ENCODE results near the gene LCN9.

LCN9 gene

DNA sequence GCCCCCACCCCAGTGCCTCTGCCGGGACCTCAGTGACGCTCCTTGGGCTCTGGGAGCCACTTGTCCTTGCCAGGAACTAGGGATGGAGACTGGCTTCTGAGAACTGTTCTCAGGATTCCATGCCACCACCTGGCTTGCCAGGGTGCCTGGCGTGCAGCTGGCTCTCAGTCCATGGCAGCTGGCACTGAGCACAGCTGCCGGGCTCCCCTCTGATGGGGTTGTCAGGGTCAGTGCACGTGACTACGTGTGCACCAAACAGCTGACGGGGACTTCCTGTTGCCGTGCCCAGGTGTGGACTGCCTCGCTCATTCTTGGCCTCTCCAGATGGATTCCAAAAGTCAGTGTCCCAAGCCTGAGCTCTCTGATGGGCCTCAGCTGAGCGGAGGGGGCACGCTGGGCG lies 48.3 kb downstream of the LCN9 start:
- no peaks in the 10 kb centered on the region for H4K20me1 ChIP-seq (ENCODE audit: insufficient read depth, low read length)
- H3K9me2 ChIP-seq (replicated peaks; ENCODE audit: insufficient read depth, low read length) = no peaks in the 10 kb centered on the region

DNA sequence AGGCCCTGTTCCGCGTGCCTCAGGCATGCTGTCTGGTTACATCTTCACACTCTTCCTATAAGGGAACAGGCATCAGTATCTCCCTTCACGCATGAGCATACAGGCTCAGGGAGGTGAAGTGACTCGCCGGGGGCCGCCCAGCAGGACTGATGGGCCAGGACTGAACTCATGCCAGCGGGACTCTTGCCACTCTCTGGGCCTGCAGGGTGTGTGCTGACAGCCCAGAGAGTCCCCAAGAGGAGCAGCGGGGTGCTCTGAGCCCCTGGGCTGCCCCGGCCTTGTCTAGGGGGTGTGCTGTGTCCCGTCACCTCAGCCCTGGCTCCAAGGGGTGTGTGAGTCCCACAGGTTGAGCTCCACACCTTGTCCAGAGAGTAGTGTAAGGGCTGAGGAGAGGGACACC lies 48.8 kb downstream of the LCN9 start:
- peaks cover 86% of the 10 kb centered on the region for H3K27me3 ChIP-seq (replicated peaks; ENCODE audit: insufficient read depth, low read length)
- no peak overlapping the region for H3K4me3 ChIP-seq (ENCODE audit: low read length)
- TF ChIP-seq EZH2phosphoT487 (IDR thresholded peaks at IDR 0.05; ENCODE audit: low read length) = no peak
- no peak for DNase-seq
- H3K79me2 ChIP-seq (ENCODE audit: low read length) = no peaks in the 10 kb centered on the region
- H3F3A ChIP-seq (ENCODE audit: insufficient read depth, low read length) = no peaks in the 10 kb centered on the region
- no peaks in the 10 kb centered on the region for H3K9me3 ChIP-seq (replicated peaks; ENCODE audit: insufficient read depth, low read length)
- no peaks in the 10 kb centered on the region for H3K36me3 ChIP-seq (replicated peaks; ENCODE audit: insufficient read depth, low read length)
- no peak overlapping the region for H2AFZ ChIP-seq (ENCODE audit: low read length)
- H3K4me2 ChIP-seq (ENCODE audit: low read depth, low read length) = no peak overlapping the region
- no peaks in the 10 kb centered on the region for H4K20me1 ChIP-seq (ENCODE audit: insufficient read depth, low read length)
- H3K9ac ChIP-seq (ENCODE audit: low read length) = no peak overlapping the region
- no peak overlapping the region for H3K27ac ChIP-seq (ENCODE audit: low read length)
- H3K9me2 ChIP-seq (replicated peaks; ENCODE audit: insufficient read depth, low read length) = no peaks in the 10 kb centered on the region
- no peaks in the 10 kb centered on the region for H3K4me1 ChIP-seq (ENCODE audit: low read length)

More for the DNA sequence above, 48.3 kb downstream of the LCN9 start:
- Histone ChIP-seq H3K4me2 (ENCODE audit: low read depth, low read length) (no peak overlapping the region), H3K9me3 (replicated peaks; ENCODE audit: insufficient read depth, low read length) (no peaks in the 10 kb centered on the region), H3K4me1 (ENCODE audit: low read length) (no peaks in the 10 kb centered on the region), H3K79me2 (ENCODE audit: low read length) (no peaks in the 10 kb centered on the region), H2AFZ (ENCODE audit: low read length) (no peak overlapping the region), H3K27ac (ENCODE audit: low read length) (no peak overlapping the region), H3K9ac (ENCODE audit: low read length) (no peak overlapping the region), H3K4me3 (ENCODE audit: low read length) (no peak overlapping the region), H3K27me3 (replicated peaks; ENCODE audit: insufficient read depth, low read length) (peaks cover 86% of the 10 kb centered on the region), H3K36me3 (replicated peaks; ENCODE audit: insufficient read depth, low read length) (no peaks in the 10 kb centered on the region), H3F3A (ENCODE audit: insufficient read depth, low read length) (no peaks in the 10 kb centered on the region)
- TF ChIP-seq EZH2phosphoT487 (IDR thresholded peaks at IDR 0.05; ENCODE audit: low read length) (no peak), EZH2 (optimal IDR thresholded peaks at IDR 0.05; ENCODE audit: low read depth, low read length) (no peak)
- TF ChIP-seq, protein P1, sequence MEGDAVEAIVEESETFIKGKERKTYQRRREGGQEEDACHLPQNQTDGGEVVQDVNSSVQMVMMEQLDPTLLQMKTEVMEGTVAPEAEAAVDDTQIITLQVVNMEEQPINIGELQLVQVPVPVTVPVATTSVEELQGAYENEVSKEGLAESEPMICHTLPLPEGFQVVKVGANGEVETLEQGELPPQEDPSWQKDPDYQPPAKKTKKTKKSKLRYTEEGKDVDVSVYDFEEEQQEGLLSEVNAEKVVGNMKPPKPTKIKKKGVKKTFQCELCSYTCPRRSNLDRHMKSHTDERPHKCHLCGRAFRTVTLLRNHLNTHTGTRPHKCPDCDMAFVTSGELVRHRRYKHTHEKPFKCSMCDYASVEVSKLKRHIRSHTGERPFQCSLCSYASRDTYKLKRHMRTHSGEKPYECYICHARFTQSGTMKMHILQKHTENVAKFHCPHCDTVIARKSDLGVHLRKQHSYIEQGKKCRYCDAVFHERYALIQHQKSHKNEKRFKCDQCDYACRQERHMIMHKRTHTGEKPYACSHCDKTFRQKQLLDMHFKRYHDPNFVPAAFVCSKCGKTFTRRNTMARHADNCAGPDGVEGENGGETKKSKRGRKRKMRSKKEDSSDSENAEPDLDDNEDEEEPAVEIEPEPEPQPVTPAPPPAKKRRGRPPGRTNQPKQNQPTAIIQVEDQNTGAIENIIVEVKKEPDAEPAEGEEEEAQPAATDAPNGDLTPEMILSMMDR (IDR thresholded peaks at IDR 0.05; ENCODE audit: low read length) = no peak
- no peak for DNase-seq

- no peak for TF ChIP-seq EZH2 (optimal IDR thresholded peaks at IDR 0.05; ENCODE audit: low read depth, low read length)
- TF ChIP-seq, protein P1 (IDR thresholded peaks at IDR 0.05; ENCODE audit: low read length) = no peak
- no peak for TF ChIP-seq EZH2phosphoT487 (IDR thresholded peaks at IDR 0.05; ENCODE audit: low read length)
- no peaks in the 10 kb centered on the region for H3K79me2 ChIP-seq (ENCODE audit: low read length)
- no peak overlapping the region for H3K4me2 ChIP-seq (ENCODE audit: low read depth, low read length)
- no peak overlapping the region for H2AFZ ChIP-seq (ENCODE audit: low read length)
- H3K4me3 ChIP-seq (ENCODE audit: low read length) = no peak overlapping the region
- no peak overlapping the region for H3K9ac ChIP-seq (ENCODE audit: low read length)
- no peaks in the 10 kb centered on the region for H4K20me1 ChIP-seq (ENCODE audit: insufficient read depth, low read length)
- DNase-seq = no peak
- H3K36me3 ChIP-seq (replicated peaks; ENCODE audit: insufficient read depth, low read length) = no peaks in the 10 kb centered on the region
- H3K27me3 ChIP-seq (replicated peaks; ENCODE audit: insufficient read depth, low read length) = peaks cover 86% of the 10 kb centered on the region
- H3K27ac ChIP-seq (ENCODE audit: low read length) = no peak overlapping the region
- H3F3A ChIP-seq (ENCODE audit: insufficient read depth, low read length) = no peaks in the 10 kb centered on the region
- H3K9me3 ChIP-seq (replicated peaks; ENCODE audit: insufficient read depth, low read length) = no peaks in the 10 kb centered on the region
- H3K9me2 ChIP-seq (replicated peaks; ENCODE audit: insufficient read depth, low read length) = no peaks in the 10 kb centered on the region
- no peaks in the 10 kb centered on the region for H3K4me1 ChIP-seq (ENCODE audit: low read length)
Observed at GRCh38 chr9:135712613-135713295, 49.6 kb downstream of the LCN9 start.

Data from MM.1S (cell line).